Kasumi-1 (cell line): ENCODE results near the gene PPP3CA.

ENCODE experiments used
- DNase-seq, 2 experiments: peaks; one replicate each; lab custom pipeline; 2025; lab: John Stamatoyannopoulos, UW

Gene PPP3CA

DNA sequence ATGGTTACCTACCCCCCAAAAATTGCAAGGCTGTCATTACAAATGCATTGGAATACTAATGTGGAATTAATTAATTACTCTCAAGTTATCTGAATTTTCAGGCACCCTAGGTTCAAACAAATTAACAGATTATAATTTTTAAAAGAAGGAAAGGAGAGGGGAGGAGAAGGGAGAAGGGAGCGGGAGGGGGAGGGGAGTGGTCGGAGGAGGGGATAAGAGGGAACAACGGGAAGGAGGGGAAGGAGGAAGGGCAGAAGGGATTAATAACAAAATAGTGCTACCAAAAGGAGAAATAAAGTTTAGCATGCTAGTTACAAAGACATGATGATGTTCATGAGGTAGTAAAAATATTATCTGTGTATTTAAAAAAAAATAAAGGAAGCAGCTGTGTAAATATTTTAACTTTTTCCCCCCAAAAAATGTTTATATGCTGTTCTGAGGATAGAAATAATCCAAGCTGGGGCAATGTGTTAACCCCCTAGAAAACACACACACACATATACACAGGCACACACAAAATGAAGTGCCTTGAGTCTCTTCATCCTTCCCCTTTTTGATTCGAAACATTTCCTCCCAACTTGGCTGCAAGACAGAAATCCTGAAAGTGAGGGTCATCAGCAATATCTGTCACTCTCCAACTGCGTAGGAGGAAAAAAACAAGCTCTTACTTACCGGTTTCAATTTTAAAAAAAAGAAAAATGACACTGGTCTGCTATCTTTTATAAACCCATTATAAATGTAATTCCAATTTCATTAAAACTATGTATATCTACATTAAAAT, 58.8 kb downstream of the PPP3CA start:
- DNase-seq = peak; percentile 67 to 70

DNA sequence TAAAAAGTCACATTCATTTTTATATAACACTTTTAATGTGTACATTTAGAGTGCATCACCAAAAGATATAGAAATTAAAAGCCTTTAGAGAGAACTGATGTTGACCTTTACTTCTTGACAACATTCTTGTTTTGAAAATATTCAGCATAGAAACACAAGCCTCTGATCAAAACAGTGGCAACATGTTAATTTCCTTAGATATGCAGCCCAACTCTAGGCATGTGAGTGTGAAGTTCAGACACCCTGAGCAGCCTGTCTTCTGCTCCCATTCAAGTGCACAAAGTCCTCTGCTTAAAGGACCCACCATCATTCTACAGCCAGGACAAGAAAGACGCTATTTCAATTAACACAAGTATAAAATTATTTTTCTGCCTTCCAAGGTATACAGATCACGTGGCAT, 60.0 kb downstream of the PPP3CA start:
- no peak for DNase-seq

DNA sequence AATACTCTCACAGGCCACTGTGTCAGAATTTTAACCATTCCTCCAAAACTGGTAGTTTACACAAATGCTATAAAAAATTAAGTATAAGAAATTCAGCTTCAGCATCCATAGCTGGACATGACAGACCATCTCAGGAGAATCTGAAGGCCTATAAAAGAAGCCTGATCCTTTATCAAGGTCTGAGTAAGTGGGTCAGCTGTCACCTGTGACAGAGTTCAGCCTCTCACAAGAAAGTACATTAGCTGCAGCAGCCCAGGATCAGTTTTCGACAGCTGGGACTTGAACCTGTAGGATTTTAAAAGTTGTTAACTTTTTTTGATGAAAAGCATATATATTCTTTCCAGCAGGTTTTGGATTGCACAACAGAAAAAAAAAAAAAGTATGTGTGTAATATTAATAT, 60.7 kb downstream of the PPP3CA start:
- no peak for DNase-seq

DNA sequence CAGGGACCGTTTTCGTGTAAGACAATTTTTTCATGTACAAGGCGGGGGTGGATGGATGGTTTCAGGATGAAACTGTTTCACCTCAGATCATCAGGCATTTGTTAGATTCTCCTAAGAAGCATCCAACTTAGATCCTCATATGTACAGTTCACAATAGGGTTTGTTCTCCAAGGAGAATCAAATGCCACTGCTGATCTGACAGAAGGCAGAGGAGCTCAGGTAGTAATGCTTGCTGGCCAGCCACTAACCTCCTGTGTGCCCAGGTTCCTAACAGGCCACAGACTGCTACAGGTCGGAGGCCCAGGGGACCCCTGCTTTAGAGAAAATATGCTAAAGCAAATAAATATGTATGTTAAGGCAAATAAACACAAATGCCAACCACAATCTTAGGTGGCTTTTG, 61.3 kb downstream of the PPP3CA start:
- DNase-seq = no peak

DNA sequence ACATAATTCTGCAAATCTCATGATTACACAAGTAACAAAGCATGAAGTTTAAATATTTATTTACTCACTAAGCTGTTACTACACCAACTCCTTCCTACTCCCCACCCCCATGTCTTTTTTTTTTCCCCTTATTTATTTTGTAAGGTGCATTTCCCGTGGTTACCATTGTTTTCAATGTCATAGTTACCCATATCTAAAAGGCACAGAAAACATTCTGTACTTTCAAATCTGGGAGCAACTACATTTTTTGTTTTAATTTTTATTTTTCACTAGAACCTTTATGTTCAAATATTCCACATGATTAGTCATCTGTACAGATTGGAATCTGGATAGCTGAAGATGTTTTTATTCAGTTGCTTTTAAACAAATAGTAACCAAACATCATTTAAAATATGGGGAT, 62.8 kb downstream of the PPP3CA start:
- DNase-seq = no peak

DNA sequence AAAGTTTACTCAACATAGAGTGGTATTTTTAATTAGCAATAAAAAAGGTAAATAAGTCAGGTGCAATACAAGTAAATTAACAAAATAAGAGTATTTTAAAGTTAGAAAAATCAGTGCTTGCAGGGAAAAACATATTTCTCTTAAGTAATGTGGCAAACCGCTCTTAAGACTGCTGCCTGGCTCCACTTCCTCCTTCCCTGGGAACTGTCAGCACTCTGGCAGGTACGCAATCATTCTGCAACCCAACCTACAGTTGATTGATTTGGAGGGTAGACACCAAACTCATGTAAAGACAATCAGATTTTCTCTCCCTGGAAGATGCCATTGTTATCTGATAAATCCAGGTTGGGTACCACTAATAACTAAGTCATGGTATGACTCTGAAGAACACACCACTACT, 63.9 kb downstream of the PPP3CA start:
- DNase-seq = peak in 1 of 2 experiments; percentile 28

DNA sequence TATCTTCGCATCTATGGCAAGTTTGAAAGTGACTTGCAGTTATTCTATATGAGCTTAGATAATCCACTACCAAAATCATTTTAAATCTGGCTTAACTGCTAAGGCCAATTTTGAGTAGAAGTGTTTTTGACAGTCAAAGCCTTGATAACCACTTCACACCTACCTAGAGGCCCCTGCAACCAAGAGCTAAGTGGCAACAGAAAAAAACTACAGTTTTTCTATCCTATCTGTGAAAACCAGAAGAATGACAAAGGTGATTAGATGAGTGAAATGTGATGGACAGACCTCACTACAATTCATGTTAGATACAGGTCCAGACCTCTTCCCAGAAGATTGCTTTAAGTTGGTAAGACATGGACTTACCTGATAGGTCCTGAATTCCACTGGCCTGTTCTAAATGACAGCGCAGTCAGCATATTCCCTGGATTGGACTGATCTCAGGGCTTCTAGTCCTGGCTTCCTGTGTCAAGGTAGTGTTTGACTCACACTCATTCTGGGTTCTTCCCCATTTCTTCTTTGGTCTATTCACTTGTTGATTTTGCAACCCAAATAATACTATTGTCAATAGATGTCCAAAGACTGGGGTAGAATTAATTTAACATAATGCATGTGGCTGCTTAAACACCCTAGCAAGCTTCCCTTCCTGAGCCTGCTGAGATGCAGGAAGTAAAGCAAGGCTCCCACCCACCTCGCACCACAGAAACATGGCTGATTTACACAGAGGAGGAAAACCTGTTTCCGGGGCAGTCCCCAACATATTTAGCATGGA, 65.1 kb downstream of the PPP3CA start:
- DNase-seq = peak; percentile 79 to 83

DNA sequence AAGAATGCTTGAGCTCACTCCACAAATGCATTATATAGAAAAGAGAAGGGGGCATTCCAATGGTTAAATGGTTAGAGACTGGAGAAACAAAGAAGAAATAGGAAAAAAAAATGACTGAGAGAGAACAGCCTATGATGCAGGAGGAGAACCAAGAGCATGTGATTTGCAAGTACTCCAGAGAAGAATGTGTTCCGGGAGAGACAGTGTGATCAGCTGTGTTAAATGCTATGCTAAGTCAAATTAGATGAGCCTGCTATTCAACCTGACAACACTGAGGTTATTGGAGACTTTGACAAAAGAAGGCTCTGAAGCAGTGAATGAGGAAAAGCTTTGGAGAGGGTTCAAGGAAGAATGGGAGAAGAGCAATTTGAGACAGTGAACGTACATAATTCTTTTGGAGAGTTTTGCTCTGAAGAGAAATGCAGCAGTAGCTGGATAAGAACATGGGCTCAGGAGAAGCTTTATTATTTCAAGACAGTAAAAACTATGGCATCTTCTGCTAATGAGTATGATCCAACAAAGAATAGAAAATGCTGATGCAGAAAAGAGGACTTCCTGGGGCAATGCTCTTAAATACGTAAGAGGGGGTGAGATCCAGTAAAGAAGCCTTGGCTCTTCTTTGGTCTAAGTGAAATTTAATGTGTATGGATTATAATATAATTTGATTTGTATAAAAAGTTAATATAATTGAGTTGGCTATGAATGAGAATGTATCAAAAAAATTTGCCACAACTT, 66.3 kb downstream of the PPP3CA start:
- no peak for DNase-seq

DNA sequence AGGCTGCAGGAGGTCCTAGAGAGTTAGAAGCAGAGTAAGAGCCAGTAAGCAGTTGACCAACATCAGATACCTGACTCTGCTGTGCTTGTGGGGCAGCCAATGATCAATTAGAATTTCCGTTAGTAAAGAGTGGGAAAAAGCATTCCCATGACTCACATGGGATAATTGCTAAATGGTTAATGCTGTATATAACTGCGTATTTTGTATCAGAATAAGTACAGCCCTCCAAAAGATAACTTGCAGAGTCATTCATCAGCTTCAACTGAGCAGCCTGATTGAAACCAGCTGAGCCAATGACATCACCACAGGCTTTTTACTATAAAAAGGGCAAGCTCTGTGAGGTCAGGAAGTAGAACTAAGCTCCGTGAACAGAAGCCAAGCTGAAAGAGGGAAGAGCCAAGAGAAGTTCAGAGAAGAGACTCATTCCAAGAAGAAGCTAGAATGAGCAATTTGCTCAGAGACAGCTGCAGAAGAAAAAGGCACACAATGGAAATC, 67.9 kb downstream of the PPP3CA start:
- peak; percentile 70 to 82 for DNase-seq

DNA sequence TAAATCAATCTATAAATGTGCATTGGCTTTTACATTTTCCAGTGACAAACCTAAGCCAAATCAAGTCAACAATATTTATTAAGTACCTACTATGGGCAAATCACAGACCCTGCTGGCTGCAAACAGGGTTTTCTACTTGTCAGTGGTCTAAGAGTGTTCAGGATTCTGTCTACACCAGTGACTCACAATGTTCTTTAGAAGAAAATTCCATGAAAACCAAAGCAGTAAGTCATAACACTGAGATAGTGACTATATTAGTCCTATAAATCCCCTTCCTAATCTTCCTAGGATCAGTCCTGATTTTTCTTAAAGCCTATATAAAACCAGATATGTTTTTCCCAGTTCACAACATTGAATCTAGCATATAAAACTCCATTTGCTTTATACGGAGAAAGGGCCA, 69.7 kb downstream of the PPP3CA start:
- DNase-seq = no peak

DNA sequence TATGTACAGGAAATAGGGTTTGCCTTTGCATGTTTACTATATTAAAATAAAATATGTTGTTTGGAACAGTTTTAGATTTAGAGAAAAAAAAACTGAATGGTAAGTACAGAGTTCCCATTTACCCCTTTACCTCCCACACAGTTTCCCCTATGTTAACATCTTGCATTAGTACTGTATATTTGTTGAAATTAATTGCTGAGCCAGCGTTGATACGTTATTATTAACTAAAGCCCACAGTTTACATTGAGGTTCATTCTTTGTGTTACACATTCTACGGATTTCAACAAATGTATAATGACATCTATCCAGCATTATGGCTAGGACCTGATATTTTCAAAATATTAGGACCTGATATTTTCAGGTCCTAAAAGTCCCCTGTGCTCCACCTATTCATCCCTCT, 70.7 kb downstream of the PPP3CA start:
- no peak for DNase-seq

DNA sequence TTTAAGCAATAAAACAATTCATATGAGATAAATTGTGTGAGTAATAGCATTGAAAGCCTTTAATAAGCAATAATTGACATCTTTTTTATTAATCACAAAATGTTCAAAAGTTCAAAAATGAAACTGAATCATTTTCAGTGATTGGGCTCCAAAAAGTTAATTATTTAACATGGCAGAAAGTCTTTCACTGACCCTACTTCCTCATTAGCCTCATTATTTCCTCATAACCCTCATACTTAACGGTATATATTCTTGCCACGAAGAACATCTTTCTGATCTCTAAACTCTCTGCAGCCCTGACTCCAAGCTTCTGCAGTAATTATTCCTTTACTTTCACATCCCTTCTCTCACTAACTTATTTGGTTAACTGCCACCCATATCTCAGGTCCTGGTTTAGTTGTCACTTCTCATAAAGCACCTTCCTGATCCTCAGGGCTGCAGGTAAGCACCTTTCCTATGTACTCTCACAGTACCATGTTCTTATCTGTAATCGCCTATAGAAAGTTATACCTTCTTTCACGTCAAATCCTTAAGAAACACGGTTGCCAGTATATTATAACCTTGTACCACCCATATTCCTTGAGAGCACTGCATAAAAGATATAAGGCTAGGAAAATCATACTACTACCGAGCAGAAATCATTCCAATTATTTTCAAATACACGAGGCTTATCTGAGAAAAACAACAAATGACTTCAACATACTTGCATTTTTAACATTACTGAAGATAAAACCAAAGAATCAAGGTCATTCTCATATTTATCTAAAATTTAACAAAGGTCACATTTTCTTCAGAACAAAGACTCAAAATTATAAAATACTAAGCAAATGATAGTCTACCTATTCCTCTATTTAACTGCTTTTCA, 72.2 kb downstream of the PPP3CA start:
- peak; percentile 41 to 52 for DNase-seq

DNA sequence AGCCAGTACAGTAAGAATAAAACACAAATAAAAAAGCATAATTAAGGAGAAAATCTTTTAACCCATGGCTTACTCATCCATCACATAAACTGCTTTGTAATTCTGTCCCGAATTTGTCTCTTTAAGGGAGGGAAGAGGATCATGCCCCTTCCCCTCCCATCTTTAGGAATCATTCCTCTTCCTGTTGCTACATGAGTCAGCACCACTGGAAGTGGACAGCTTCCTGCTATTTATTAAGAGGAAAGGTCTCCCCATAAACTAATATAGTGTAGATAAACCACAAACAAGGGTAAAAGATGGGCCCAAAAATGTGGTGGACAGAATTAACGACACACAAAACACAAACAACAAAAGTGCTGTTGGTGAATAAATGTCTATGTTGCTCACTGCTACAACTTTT, 75.8 kb downstream of the PPP3CA start:
- no peak for DNase-seq

DNA sequence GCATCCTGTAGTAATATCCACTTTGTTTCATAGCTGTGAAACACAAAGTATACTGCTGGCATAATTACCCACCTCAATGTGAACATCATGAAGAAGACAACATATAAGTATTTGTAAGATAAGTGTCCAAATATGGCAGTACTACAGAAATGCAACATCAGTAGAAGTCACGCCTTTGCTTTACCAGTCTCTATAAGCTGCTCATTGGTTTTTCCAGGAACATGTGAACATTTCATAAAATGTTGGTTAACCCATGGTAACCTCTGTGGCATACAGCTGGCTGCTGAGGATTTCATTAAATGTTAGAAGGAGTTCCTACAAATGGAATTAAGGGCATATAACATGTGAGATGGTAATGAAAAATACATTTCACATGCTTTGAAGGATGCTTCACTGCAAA, 77.6 kb downstream of the PPP3CA start:
- DNase-seq = no peak

DNA sequence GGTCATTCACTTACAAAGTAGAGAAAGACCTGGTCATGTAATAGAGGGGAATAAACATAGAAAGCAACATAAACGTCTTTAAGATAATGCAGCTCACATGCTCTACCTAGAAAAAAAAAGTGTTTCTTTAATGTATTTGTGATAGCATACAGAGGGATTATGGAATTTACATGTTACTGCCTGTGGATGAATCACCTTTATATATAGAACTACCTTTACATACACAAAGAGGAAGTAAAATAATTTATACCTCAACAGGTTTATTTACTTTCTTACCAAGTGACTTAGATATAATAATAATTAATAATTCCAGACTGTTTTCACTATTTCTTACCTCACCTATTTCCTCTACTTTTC, 81.5 kb downstream of the PPP3CA start:
- no peak for DNase-seq

DNA sequence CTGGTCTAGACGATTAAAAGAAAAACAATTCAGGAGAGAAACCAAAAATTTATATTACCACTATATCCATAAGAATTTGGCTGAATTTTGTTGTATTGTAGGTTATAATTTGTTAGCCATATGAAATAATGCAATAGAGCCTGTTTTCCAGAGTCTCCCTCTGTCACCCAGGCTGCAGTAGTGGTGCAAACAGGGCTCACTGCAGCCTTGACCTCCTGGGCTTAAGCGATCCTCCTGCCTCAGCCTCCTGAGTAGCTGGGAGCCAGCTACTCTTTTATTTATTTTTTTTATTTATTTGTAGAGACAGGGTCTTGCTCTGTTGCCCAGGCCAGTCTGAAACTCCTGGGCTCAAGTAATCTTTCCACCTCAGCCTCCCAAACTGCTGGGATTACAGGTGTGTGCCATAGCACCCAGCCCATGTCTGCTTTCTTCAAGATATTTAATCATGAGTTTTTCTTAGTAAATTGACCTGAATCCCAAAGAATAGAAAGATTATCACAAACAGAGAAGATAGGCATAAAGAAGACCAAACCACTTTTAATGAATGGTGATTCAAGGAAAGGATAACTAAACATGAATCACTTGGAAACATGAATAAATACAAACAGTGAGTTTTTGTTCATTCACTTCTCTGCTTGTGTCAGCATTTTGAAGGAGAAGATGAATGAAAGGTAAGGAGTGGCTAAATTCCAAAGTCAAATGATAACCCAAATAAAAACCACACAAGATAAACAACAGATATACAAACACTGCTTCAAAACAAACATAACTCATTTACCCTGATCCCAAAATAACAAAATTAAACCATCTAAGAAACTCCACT, 82.1 kb downstream of the PPP3CA start:
- no peak for DNase-seq

DNA sequence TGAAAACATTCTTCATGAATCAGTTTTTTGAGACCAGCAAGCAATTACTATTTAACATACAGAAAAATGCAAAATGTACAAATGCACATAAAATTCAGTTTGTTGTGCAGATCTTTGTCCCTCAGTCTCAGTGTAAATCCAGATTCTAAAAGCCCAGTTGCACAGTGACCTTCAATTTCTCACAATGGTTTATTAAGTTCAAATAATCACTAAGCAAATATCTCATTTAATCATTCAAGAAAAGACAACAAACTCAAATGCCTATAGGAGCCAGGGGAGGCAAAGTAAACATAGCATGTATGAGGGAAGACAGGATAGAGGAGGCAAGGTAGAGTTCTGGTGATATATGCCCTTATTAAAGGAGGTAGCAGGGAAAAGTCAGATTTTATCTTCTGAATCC, 82.8 kb downstream of the PPP3CA start:
- no peak for DNase-seq

DNA sequence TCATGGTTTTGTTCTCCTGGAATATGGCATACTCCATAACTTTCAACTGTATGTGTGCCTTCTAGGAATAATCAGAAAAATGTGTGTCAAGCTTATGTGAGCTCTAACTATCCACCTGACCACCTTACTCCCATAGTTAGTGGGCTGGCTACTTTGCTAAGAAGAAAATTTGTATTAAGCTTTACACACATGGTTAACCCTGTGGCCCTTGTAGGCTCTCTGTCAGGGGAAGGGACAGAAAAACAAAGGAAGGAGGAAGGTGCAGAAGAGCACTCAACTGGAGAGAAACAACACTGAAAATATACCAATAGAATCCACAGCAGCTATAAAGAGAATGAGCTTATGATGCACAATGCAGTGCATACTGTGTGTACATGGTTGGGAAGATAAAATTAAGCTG, 84.6 kb downstream of the PPP3CA start:
- DNase-seq = no peak

DNA sequence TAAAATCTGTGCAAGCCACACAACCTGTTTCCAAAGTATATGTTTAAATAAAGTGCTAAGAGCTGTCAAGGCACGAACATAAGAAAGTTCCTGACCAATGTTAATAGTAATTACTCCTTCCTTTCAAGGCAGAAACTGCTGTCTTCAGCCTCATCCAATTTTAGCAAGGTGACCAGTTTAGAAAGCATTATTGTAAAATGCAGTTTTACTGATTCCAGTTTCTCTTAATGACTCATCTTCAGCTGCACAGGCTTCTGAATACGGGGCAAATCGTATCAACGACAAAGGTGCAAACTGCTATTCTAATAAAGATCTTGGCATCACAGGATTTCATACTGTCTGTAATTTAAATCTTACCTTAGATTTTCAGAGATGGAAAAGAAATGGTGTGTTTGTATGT, 87.5 kb downstream of the PPP3CA start:
- no peak for DNase-seq

DNA sequence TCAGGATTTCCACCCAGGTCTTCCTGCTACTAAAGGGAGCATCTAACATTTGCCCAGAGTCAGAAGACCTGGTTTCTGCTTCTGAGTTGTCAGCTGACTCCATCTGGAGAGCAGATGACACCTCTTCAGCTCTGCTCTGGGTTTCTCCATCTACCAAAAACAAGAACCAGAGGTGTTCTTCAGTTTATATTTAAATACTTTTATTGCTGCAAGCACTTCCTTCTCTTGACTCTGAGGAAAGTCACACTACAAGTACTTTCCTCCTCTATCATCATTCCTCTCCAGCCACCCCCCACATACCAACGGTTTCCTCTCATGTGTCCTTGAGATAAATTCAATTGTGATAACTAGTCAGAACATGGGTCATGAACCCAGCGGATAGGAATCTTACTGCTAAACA, 88.4 kb downstream of the PPP3CA start:
- DNase-seq = peak; percentile 34 to 68

DNA sequence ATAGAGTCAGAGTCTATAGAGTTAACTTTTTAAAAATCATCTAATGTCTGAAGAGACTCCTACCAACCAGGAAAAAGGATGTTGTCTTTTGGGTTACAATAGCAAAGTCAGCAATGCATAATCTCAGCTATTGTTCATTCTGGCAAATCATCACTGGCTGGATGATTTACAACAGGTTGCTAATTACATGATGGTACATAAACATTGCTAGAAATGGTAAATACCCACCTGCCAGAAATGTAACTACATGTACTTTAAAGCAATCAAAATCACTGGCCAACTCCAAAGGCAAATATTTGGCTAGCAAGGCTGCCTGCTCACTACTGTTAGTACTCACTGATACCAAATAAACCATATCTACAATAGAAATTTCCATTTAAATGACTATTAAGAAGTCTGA, 91.1 kb downstream of the PPP3CA start:
- DNase-seq = no peak
